GM15510 (cell line): ENCODE measurements around the gene GAD2.

Experiments
- POLR2A ChIP-seq: IDR thresholded peaks from 3 replicates; pipeline ENCODE4 v1.6.1; 2011; ENCODE audit warnings: borderline replicate concordance; ENCODE audit not compliant: insufficient read length; ENCODE audit errors: extremely low read depth

Gene GAD2

GRCh38 chr10:26327811-26328210 lies 111.2 kb downstream of the GAD2 start:
- no peak for TF ChIP-seq POLR2A

DNA sequence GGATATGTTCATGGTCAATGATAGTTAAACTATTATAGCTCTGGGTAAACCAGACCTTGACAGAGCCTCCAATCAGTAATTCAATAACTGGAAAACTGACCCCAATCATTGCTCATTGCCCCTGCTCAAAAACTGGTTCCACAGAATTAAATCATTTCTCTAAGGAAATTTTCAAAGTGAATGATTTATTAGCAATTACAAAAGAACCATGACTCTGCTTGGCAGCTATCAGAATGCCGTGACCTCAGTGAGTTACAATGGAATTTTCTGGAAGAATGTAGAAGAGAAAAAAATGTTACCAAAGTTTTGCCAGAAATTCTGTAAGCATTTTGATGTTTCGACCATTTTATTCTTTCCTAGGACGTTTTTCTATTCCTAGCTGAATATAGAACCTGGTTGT lies 114.8 kb downstream of the GAD2 start:
- TF ChIP-seq POLR2A: no peak

GRCh38 chr10:26334232-26334931 lies 117.8 kb downstream of the GAD2 start:
- TF ChIP-seq POLR2A: no peak

DNA sequence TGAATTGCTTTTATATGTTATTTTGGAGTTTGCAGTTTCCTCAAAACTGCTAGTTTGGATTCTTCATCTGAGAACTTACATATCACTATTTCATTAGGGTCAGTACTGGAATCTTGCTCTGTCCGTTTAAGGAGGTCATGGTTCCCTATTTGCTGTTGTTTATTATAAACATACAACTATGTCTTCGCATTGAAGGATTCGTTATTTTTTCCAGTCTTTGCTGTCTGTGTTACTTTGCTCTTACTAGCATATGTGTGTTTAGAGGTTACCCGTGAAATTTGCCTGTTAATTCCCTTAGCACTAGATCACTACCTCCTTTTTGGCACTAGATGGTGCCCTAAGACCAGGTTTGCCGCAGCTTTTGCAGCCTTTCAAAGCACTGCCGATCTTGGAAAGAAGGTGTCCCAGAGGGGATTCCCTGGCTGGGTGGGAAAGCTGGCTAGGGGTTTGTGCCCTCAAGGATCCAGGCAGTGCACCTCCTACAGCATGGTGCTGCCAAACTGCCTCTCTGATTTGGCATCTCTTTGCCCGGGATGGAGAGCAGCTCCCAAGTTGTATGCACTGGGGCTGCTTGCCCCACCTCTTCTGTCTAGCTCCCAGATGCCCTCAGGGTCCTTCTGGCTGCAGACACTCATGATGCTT lies 118.5 kb downstream of the GAD2 start:
- no peak for TF ChIP-seq POLR2A

GRCh38 chr10:26335574-26336093 lies 119.1 kb downstream of the GAD2 start:
- no peak for TF ChIP-seq POLR2A

DNA sequence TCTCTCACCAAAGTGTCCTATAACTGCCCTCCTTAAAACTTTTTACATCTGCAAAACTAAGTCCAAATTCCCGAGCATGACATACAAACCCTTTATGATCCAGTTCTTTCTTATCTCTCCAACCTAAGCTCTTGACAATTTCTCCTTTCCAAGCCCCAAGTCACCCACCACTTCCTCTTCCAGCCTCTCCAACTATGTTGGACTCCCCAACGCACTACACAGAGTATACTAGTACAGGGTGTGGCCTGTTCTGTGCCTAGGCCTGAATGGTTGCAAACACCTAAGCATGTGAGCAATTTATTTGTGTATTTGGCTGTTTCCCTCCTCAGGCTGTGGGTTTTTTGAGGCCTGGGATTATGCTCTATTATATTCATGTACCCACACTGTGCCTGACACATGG lies 120.4 kb downstream of the GAD2 start:
- no peak for TF ChIP-seq POLR2A

DNA sequence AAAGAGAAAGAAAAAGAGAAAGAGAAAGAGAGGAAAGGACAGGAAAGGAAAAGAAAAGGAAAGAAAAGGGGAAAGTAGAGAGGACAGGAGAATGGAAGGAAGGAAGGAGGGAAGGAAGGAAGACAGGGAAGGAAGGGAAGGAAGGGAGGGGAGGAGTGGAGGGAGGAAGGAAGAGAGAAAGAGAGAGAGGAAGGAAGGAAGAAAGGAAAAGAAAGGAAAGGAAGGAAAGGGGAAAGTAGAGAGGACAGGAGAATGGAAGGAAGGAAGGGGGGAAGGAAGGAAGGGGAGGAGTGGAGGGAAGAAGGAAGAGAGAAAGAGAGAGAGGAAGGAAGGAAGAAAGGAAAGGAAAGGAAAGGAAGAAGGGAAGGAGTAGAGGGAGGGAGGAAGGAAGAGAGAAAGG lies 125.1 kb downstream of the GAD2 start:
- TF ChIP-seq POLR2A: no peak
